Measurements from ENCODE around the gene C7orf33.

DNA sequence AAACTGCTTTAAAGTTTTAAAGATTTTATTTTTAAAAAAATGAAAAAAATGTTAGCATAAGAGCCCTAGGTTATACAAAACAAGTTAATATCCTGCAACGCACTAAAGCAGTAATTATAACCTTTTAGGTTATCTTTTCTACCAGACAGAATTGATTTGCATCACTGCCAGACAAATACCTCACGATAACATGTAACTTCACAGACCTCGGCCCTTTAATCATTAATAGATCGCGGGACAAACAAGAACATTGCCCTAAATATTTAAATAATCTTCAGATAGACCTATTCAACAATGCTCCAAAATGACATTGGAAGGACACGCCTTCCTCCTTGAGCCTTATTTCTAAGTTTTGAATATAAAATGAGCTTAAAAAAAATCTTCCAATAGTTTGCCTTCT is 23.8 kb upstream of the C7orf33 start:
- TF ChIP-seq, protein P1, sequence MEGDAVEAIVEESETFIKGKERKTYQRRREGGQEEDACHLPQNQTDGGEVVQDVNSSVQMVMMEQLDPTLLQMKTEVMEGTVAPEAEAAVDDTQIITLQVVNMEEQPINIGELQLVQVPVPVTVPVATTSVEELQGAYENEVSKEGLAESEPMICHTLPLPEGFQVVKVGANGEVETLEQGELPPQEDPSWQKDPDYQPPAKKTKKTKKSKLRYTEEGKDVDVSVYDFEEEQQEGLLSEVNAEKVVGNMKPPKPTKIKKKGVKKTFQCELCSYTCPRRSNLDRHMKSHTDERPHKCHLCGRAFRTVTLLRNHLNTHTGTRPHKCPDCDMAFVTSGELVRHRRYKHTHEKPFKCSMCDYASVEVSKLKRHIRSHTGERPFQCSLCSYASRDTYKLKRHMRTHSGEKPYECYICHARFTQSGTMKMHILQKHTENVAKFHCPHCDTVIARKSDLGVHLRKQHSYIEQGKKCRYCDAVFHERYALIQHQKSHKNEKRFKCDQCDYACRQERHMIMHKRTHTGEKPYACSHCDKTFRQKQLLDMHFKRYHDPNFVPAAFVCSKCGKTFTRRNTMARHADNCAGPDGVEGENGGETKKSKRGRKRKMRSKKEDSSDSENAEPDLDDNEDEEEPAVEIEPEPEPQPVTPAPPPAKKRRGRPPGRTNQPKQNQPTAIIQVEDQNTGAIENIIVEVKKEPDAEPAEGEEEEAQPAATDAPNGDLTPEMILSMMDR (IDR thresholded peaks at IDR 0.05; ENCODE audit: insufficient read depth, low read depth, low read length), result no peak
- no peak for TF ChIP-seq EZH2 (IDR thresholded peaks at IDR 0.05; ENCODE audit: insufficient read depth, low read length)
